Ishikawa (cell line): Measurements from ENCODE around the gene RASL12.

Source experiments
- EP300 ChIP-seq: IDR thresholded peaks from 2 replicates; pipeline ENCODE4 v1.6.1; 2012; ENCODE audit warnings: borderline replicate concordance
- FOXM1 ChIP-seq: IDR thresholded peaks from 2 replicates; pipeline ENCODE4 v1.6.1; 2012; ENCODE audit warnings: low read depth, borderline replicate concordance
- MAX ChIP-seq: IDR thresholded peaks from 2 replicates; pipeline ENCODE4 v1.6.1; 2012
- RAD21 ChIP-seq: IDR thresholded peaks from 2 replicates; pipeline ENCODE4 v1.6.1; 2012; ENCODE audit warnings: low read depth
- REST ChIP-seq: IDR thresholded peaks from 2 replicates; pipeline ENCODE4 v1.6.1; 2012; ENCODE audit warnings: low read depth, mild to moderate bottlenecking
- TCF12 ChIP-seq: IDR thresholded peaks from 2 replicates; pipeline ENCODE4 v1.6.1; 2012; ENCODE audit warnings: low read depth
- TEAD4 ChIP-seq: IDR thresholded peaks from 2 replicates; pipeline ENCODE4 v1.6.1; 2012
- USF1 ChIP-seq: IDR thresholded peaks from 2 replicates; pipeline ENCODE4 v1.6.1; 2012
- YY1 ChIP-seq: IDR thresholded peaks from 2 replicates; pipeline ENCODE4 v1.6.1; 2012; ENCODE audit warnings: low read depth
- ZBTB7A ChIP-seq: IDR thresholded peaks from 2 replicates; pipeline ENCODE4 v1.6.1; 2012; ENCODE audit warnings: low read depth

- no peak for TF ChIP-seq TCF12
- TF ChIP-seq EP300, result no peak
- TF ChIP-seq USF1, result no peak
- no peak for TF ChIP-seq YY1
- no peak for TF ChIP-seq TEAD4
- TF ChIP-seq MAX, result no peak
- no peak for TF ChIP-seq RAD21
- no peak for TF ChIP-seq FOXM1
- no peak for TF ChIP-seq ZBTB7A
- TF ChIP-seq REST, result no peak
These were observed 30.0 kb upstream of the RASL12 start for GRCh38 chr15:65097651-65098263.
